Central memory CD8-positive, alpha-beta T cell (primary cell): ENCODE measurements around the gene EPS8L3.
"Not testable (repeated sequence)": the region's sequence is repeated elsewhere in the genome, so short reads cannot be mapped to it uniquely, and the experiment has no call there.

Source experiments
- ATAC-seq: fragments of 150-1000 bp; cut with Tn5 transposase; replicated peaks from 2 replicates; pipeline ENCODE4 v1.10.0; 2022; ENCODE audit warnings: mild to moderate bottlenecking, moderate FRiP score, moderate number of reproducible peaks; ENCODE audit not compliant: poor library complexity, severe bottlenecking; ENCODE audit errors: extremely low read depth
- DNase-seq, 2 donors: peaks; one replicate each; pipeline ENCODE4 v3.0.0; 2021; ENCODE audit warnings: low spot score in 2 of 2
- H3K27ac Mint-ChIP-seq: one replicate; pipeline ENCODE4 v1.8.0; 2022; ENCODE audit warnings: low read depth, mild to moderate bottlenecking, moderate library complexity, mixed read lengths
- H3K27me3 Mint-ChIP-seq: one replicate; pipeline ENCODE4 v1.8.0; 2022; ENCODE audit warnings: mixed read lengths
- H3K36me3 Mint-ChIP-seq: one replicate; pipeline ENCODE4 v1.8.0; 2022; ENCODE audit warnings: mild to moderate bottlenecking, moderate library complexity, mixed read lengths; ENCODE audit not compliant: insufficient read depth
- H3K4me1 Mint-ChIP-seq: one replicate; pipeline ENCODE4 v1.8.0; 2022; ENCODE audit warnings: mixed read lengths
- H3K4me3 Mint-ChIP-seq: one replicate; pipeline ENCODE4 v1.8.0; 2022; ENCODE audit warnings: mild to moderate bottlenecking, moderate library complexity, mixed read lengths
- H3K9me3 Mint-ChIP-seq: one replicate; pipeline ENCODE4 v1.8.0; 2022; ENCODE audit warnings: mixed read lengths

EPS8L3 gene

GRCh38 chr1:109771712-109772657 is 8.3 kb upstream of the EPS8L3 start:
- no peaks in the 10 kb centered on the region for H3K9me3 Mint-ChIP-seq
- peaks cover 10% of the 10 kb centered on the region for H3K27me3 Mint-ChIP-seq
- peaks cover 11% of the 10 kb centered on the region for H3K4me1 Mint-ChIP-seq
- H3K36me3 Mint-ChIP-seq = no peaks in the 10 kb centered on the region
- no peak for ATAC-seq
- no peak overlapping the region for H3K4me3 Mint-ChIP-seq
- no peak for DNase-seq
- H3K27ac Mint-ChIP-seq = peak overlapping the region; percentile 10

GRCh38 chr1:109770331-109771095 is 6.8 kb upstream of the EPS8L3 start:
- no peak overlapping the region for H3K4me3 Mint-ChIP-seq
- no peak for DNase-seq

GRCh38 chr1:109769330-109770078 is 5.8 kb upstream of the EPS8L3 start:
- Mint-ChIP-seq H3K4me1 (peaks cover 5% of the 10 kb centered on the region), H3K36me3 (no peaks in the 10 kb centered on the region), H3K27ac (no peak overlapping the region), H3K9me3 (no peaks in the 10 kb centered on the region), H3K27me3 (no peaks in the 10 kb centered on the region), H3K4me3 (no peak overlapping the region)
- ATAC-seq (no peak), DNase-seq (no peak)

More at GRCh38 chr1:109770331-109771095, 6.8 kb upstream of the EPS8L3 start:
- Mint-ChIP-seq H3K36me3 (no peaks in the 10 kb centered on the region), H3K4me1 (peaks cover 5% of the 10 kb centered on the region), H3K9me3 (no peaks in the 10 kb centered on the region), H3K27me3 (peaks cover 2% of the 10 kb centered on the region), H3K27ac (no peak overlapping the region)
- ATAC-seq = no peak

GRCh38 chr1:109768820-109769219 is 5.1 kb upstream of the EPS8L3 start:
- H3K4me3 Mint-ChIP-seq = no peak overlapping the region
- DNase-seq (no peak), ATAC-seq (no peak)
- peaks cover 6% of the 10 kb centered on the region for H3K27me3 Mint-ChIP-seq
- H3K36me3 Mint-ChIP-seq = no peaks in the 10 kb centered on the region
- H3K4me1 Mint-ChIP-seq = peaks cover 5% of the 10 kb centered on the region
- no peaks in the 10 kb centered on the region for H3K9me3 Mint-ChIP-seq
- H3K27ac Mint-ChIP-seq = no peak overlapping the region

GRCh38 chr1:109768335-109768650 is 4.6 kb upstream of the EPS8L3 start:
- DNase-seq (no peak), ATAC-seq (no peak)
- no peak overlapping the region for H3K27ac Mint-ChIP-seq
- no peak overlapping the region for H3K4me3 Mint-ChIP-seq
- H3K27me3 Mint-ChIP-seq = peaks cover 6% of the 10 kb centered on the region
- no peaks in the 10 kb centered on the region for H3K36me3 Mint-ChIP-seq
- no peaks in the 10 kb centered on the region for H3K9me3 Mint-ChIP-seq
- H3K4me1 Mint-ChIP-seq = peaks cover 5% of the 10 kb centered on the region

GRCh38 chr1:109767637-109768334 is 4.1 kb upstream of the EPS8L3 start:
- peaks cover 6% of the 10 kb centered on the region for H3K27me3 Mint-ChIP-seq
- no peak for ATAC-seq
- no peaks in the 10 kb centered on the region for H3K36me3 Mint-ChIP-seq
- H3K9me3 Mint-ChIP-seq = no peaks in the 10 kb centered on the region
- H3K27ac Mint-ChIP-seq = no peak overlapping the region
- no peak overlapping the region for H3K4me3 Mint-ChIP-seq
- peaks cover 5% of the 10 kb centered on the region for H3K4me1 Mint-ChIP-seq
- DNase-seq = no peak

GRCh38 chr1:109766991-109767636 is 3.4 kb upstream of the EPS8L3 start:
- not testable (repeated sequence) for H3K4me1 Mint-ChIP-seq, DNase-seq, H3K4me3 Mint-ChIP-seq, H3K27me3 Mint-ChIP-seq, H3K9me3 Mint-ChIP-seq, H3K27ac Mint-ChIP-seq, H3K36me3 Mint-ChIP-seq, ATAC-seq

GRCh38 chr1:109765896-109766615 is 2.3 kb upstream of the EPS8L3 start:
- DNase-seq = no peak
- peaks cover 6% of the 10 kb centered on the region for H3K27me3 Mint-ChIP-seq
- H3K4me3 Mint-ChIP-seq = no peak overlapping the region
- ATAC-seq = no peak
- H3K4me1 Mint-ChIP-seq = no peaks in the 10 kb centered on the region
- H3K27ac Mint-ChIP-seq = no peak overlapping the region
- no peaks in the 10 kb centered on the region for H3K9me3 Mint-ChIP-seq
- no peaks in the 10 kb centered on the region for H3K36me3 Mint-ChIP-seq

GRCh38 chr1:109765483-109765815 is 1.7 kb upstream of the EPS8L3 start:
- Mint-ChIP-seq H3K4me1 (no peaks in the 10 kb centered on the region), H3K9me3 (no peaks in the 10 kb centered on the region), H3K27ac (no peak overlapping the region), H3K4me3 (no peak overlapping the region), H3K27me3 (peaks cover 6% of the 10 kb centered on the region), H3K36me3 (no peaks in the 10 kb centered on the region)
- no peak for DNase-seq
- no peak for ATAC-seq

GRCh38 chr1:109764561-109765482 is 1.1 kb upstream of the EPS8L3 start:
- no peak overlapping the region for H3K4me3 Mint-ChIP-seq
- no peaks in the 10 kb centered on the region for H3K36me3 Mint-ChIP-seq
- H3K27me3 Mint-ChIP-seq = peaks cover 6% of the 10 kb centered on the region
- DNase-seq (no peak), ATAC-seq (no peak)
- no peaks in the 10 kb centered on the region for H3K9me3 Mint-ChIP-seq
- H3K4me1 Mint-ChIP-seq = no peaks in the 10 kb centered on the region
- H3K27ac Mint-ChIP-seq = no peak overlapping the region
